Fibroblast of skin of abdomen (primary cell): ENCODE measurements around the gene NOC2L.
"Not testable (repeated sequence)": the region's sequence is repeated elsewhere in the genome, so short reads cannot be mapped to it uniquely, and the experiment has no call there.

ENCODE experiments used
- DNase-seq: peaks from one replicate; pipeline ENCODE4 v3.0.0-alpha.2; 2013

NOC2L gene

DNA sequence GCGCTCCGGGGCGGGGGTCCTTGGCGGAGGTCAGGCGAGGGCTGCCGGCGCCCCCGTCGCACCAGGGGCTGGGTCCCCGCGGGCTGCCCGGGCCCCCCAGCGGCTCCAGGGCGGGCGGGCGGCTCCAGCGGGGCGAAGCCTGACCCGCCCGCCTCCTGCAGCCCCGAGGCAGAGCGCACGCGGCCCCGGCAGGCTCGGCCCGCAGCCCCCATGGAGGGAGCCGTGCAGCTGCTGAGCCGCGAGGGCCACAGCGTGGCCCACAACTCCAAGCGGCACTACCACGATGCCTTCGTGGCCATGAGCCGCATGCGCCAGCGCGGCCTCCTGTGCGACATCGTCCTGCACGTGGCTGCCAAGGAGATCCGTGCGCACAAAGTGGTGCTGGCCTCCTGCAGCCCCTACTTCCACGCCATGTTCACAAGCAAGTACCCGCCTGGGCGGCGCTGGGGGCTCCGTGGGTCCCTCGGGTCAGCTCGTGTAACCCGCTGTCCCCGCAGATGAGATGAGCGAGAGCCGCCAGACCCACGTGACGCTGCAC lies 2.1 kb upstream of the NOC2L start:
- DNase-seq, result no peak

DNA sequence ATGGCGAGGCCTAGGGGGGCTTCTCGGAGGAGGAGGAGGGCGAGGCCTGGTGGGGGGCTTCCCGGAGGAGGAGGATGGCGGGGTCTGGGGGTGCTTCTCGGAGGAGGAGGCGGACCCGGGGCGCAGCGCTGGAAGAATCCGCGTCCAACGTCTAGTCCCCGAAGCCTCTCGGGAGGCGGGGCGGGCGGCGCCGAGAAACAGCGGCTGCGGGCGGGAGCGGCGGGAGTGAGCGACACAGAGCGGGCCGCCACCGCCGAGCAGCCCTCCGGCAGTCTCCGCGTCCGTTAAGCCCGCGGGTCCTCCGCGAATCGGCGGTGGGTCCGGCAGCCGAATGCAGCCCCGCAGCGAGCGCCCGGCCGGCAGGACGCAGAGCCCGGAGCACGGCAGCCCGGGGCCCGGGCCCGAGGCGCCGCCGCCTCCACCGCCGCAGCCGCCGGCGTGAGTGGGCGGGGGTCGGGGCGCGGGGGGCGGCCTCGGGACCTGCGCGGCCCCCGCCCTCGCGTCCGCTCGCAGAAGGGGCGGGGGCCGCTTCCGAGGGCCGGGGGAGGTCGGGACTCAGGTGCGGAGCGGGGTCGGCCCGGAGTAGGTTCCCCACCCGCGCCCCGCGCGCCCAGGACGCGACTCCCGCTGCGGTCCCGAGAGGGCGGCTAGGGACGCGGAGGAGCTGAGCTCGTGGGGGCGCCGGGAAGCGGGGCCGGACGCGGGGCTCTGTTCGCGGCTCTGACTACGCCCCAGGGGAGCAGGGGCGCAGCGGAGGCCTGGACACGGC lies 1.5 kb upstream of the NOC2L start, which contains the start of gene KLHL17:
Gene KLHL17 (plus strand): TSS at position 222 of the 769 bp plus-strand sequence. CDS start 110 bp downstream, at position 332.
- DNase-seq, result peak; percentile 71

DNA sequence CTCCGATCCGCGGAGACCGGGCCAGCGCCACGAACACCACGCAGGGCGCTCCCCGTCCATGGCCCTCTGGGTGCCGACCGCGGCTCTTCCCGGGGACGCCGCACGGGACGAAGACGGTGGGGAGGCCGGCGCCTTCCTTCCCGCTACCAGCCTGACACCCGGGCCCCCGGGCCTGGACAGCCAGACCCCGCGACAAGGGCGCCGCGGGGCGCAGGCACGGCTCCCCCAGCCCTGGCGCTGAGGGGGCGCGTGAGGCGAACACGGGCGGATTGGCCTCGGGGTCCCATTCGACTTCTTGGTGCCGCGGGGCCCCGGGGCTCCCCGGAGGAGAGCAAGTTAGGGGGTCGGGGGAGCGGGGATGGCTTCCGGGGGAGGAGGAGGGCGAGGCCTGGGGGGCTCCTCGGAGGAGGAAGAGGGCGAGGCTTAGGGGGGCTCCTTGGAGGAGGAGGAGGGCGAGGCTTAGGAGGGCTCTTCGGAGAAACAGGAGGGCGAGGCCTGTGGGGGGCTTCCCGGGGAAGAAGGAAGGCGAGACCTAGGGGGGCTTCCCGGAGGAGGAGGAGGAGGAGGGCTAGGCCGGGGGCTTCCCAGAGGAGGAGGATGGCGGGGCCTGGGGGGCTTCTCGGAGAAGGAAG lies 791 bp upstream of the NOC2L start:
- DNase-seq, result no peak

DNA sequence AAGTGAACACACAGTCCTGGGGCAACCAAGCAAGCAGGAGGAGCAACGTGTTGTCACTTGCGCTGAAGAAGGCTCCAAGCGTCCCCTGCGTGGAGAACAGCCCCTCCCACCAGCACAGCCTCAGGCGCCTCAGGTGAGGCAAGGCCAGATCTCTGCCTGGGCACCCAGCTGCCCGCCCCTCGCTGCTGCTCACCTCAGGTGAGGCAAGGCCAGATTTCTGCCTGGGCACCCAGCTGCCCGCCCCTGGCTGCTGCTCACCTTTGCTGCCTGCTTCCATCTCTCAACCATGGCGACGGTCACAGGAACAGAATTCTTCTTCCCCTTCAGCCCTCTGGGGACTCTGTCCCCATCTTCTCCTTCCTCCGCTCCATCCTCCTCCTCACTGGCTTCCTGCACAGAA lies 2.4 kb downstream of the NOC2L start:
- no peak for DNase-seq

DNA sequence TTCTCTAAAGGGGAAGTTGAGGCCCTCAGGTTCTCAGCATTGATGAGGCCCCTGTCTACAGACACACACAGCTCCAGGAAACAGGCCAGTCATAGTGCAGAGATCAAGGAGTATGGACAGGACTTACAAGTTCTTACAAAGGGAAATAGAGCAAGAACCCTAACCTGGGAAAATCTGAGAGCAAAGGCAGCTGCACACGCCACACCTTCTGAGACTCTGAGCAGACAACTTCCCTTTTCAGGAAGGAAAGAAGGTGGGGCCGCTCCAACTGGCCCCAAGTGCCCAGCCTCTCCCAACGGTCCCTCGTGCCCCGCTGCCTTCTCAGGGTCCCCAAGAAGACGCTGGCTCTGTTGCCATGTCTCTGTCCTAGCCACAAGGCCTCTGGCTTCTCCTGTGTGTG lies 3.6 kb downstream of the NOC2L start:
- DNase-seq, result no peak

DNA sequence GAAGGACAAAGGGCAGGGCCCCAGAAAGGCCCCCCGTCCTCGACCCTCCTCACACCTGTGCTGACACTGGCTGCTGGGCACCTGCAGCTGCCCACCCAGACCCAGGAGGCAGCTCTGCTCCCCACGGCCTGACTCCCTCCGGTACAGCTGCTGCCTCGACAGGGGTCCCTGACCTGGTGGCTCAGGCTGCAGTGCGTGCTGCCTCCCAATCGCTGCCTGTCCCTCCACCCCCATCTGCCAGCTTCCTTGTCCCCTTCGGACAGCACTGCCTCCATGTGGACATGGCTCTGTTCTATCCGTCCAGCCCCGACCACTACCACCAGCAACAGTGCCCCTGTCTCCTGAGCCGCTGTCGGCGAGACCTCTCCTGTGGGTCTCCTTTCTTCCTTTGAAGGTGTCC lies 4.1 kb downstream of the NOC2L start:
- no peak for DNase-seq

DNA sequence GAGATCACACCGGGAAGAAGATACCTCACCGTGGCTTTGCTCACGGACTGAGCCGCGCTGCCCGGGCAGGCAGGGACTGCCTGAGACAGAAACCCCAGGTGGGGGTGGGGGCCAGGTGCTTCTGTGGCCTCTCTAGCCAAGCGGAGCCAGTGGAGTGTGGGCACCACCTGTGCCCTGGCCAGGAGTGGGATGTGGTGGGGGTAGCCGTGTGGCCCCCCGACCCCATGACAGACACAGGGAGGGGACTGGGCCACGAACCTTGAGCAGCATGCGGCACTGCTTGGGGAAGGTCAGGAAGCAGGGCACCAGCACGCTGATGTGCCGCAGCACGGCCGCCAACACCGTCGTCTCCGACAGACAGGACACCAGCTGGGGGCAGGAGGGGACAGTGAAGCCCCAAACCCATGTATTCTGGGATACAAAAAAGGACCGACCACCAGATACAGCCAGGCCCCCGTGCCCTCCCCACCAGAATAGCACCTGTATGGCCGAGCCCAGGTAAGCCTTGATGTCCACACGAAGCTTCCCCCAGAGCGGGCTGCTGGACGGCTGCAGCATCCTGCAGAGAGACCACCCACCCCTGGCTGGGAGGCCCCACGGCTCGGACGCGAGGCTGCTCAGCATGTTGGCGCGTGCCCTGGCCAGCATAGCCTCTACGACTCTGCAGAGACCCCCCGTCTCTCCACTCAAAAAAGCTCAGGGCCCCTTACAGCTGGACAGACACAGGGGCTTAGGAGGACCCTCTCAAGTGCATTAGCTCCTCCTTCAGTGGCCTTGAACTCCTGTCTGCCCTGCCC lies 5.3 kb downstream of the NOC2L start:
- no peak for DNase-seq

DNA sequence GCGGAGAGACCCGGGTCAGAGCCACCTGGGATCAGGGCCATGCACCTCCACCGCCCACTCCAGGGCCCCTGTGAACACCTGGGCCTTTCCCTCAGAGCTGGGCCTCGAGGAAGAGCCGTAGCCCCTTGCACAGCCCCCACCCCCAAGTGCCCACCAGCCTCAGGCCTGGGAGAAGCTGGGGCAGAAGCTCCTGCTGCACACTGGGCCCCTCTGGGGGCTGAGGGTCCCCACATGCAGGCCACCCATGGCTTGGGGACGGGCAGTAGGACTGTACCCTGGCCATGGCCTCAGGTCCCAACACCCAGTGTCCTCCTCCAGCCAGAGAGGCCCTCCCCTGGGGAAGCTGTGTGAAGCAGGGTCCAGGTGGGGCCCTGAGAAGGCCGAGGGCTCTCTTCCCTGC lies 6.5 kb downstream of the NOC2L start:
- DNase-seq, result no peak

DNA sequence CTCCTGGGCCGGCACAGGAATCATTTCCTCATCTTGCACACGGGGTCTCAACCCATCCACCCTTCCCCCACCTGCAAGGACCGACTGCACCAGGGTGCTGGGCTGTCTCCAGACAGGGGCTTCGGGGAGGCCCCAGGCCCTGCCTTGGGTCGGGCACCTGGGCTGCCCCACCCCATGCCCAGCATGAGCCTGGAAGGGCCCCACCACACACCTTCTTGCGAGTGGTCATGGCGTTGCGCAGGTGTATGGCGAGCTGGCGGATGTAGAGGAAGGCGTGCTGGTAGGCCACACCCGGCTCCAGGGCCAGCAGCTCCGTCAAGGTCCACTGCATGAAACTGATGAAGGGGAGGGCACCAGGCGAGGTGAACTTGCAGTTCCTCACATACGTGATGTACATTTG lies 6.9 kb downstream of the NOC2L start:
- no peak for DNase-seq

DNA sequence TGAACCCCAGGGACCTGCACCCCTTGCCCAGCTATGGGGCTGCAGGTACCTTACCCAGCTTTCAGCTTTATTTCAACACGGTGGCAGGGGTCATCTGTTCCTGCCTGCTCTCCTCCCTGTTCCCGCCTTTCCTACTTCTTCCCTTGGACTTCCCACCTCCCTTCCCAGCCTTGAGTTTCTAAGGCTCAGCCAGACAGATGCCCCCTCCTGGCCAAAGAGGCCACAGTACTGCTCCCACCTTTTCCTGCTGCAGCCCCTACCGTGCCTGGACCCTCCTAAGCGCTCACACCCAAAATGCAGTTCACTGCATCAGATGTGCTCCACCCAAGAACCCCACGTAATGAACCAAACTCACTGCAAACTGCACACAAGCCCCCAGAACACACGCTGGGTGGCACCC lies 7.7 kb downstream of the NOC2L start:
- no peak for DNase-seq

DNA sequence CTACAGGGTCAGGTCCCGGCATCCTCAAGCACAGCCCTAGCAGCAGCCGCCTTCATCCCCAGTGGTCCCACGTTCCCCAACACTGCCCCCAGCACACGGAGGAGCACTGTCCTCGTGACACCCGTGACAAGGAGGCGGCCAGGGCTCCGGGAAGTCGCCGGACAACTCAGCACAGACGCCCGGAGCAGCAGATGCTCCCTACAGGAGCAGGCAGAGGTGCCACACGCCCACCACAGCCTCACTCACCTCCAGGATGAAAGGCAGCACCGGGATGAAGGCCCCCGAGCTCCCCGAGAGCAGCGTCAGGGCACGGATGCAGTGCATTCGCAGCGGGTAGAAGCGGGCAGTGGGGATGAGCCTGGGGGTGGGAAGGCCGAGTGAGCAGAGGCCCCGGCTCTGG lies 8.2 kb downstream of the NOC2L start:
- DNase-seq, result no peak

DNA sequence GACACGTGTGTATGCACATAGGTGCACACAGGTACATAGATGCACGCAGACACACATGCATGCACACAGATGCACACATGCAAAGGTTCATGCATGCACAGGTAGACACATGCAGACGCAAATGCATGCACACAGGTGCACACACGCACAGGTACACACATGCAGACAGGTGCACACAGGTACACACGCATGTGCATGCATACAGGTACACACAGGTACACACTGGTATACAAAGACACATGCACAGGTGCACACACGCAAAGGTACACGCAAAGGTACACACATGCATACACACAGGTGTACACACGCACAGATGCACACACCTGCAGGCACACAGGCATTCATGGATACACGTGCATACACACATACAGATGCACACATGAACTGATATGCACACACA lies 8.8 kb downstream of the NOC2L start:
- DNase-seq, result no peak

DNA sequence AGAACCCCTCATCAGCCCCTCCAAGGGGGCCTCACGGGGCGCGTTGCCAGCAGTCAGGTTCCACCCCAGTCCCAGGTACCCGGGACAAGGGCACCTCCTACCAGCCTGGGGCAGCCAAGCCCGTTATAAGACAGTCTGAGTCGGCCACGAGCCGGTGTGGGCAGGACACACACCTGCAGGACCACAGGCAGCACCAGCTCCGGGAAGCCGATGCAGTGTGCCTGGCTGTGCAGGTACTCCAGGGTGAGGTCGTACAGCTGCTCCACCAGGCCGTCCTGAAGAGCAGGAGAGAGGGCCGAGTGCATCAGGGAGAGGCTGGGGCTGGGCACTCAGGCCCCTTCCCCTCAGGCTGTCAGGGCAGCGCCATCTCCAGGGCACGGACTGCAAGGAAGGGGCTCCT lies 11.1 kb downstream of the NOC2L start:
- no peak for DNase-seq

DNA sequence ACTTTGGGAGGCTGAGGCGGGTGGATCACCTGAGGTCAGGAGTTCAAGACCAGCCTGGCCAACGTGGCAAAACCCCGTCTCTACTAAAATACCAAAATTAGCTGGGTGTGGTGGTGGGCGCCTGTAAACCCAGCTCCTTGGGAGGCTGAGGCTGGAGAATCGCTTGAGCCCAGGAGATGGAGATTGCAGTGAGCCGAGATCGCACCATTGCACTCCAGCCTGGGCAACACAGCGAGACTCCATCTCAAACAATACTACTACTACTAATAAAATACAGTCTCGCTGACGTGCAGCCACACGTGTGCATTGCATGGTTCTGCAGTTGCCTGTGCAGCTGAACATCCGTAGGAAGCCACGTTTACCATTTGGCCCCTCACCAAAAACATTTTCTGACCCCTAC lies 12.2 kb downstream of the NOC2L start:
- DNase-seq, result not testable (repeated sequence)

DNA sequence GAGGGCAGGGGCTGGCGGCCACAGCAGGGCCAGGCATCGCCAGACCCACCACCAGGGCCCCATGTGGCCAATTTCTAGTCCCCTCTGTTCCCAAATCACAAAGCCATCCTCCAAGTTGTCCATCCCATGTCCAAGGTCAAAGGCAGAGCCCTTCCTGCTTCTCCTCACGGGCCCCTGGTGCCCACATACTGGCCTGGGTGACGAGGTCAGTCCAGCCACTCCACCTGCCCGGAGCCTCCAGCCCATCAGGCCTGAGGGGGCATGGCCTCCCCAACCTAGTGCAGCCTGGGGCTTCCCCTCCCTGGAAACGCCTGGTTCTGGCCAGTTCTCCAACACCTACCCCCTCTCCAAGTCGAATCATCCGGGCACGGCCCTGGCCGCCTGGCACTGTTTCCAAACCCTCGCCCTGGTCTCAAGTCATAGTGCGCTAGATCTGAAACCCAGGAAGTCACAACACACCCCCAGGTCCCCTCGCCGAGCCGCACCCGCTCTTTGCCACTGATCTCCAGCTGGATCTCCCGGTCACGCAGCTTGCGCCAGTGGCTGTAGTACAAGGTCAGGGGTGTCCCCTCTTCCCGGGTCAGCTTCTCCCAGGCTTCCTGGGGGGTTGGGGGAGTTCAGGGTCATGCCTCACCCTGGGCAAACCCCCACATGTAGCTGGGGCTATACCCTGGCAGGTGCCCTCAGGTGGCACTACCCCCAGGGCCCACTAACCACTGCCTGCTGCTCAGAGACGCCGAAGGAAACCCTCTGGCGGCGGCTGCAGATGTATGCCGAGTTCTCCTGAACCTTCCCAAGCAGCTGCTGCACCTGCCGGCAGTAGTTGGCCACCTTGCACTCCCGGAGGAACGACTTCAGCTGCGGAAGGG lies 13.1 kb downstream of the NOC2L start:
- no peak for DNase-seq

DNA sequence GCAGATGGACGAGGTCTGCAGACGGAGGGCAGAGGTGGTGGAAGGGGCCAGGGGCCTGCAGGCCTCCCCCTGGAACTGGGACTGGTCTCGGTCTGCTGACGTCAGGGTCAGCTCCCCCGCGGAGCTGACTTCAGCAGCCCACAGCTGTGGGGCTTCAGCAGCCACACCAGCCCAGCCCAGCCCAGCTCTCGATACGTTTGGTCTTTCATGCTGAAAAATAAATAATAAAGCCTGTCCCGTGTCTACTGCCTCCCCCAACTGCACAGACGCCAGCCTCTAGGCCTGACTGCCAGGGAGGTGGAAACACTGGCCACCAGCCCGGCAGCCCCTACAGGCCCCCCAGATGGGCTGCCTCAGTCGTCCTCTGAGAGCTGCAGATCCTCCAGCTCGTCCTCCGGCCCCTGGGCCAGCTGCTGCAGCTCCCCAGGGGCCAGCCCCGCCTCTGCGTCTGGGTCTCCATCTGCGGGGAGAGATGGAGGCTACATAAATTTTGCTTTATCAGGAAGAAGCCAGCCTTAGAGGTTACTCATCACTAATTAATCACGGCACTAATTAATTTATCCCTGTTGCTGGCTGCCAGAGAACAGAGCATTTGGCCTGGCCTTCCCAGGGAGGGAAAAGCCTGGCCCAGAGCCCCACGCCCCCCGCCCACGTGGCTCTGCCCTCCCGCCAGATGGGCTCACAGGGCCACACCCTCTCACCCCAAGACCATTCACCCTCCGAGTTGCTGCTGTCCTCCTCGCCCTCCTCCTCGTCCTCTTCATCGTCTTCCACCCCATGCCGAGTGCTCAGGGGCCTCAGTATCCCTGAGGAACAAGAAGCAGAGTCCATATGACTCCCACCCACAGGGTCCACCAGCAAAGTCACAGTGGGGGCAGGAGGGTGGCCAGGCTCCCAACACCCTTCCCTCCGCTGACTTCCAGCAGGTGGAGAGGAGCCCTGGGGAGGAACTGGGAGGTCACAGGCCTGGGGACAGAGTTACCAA lies 14.4 kb downstream of the NOC2L start:
- peak; percentile 89 for DNase-seq

DNA sequence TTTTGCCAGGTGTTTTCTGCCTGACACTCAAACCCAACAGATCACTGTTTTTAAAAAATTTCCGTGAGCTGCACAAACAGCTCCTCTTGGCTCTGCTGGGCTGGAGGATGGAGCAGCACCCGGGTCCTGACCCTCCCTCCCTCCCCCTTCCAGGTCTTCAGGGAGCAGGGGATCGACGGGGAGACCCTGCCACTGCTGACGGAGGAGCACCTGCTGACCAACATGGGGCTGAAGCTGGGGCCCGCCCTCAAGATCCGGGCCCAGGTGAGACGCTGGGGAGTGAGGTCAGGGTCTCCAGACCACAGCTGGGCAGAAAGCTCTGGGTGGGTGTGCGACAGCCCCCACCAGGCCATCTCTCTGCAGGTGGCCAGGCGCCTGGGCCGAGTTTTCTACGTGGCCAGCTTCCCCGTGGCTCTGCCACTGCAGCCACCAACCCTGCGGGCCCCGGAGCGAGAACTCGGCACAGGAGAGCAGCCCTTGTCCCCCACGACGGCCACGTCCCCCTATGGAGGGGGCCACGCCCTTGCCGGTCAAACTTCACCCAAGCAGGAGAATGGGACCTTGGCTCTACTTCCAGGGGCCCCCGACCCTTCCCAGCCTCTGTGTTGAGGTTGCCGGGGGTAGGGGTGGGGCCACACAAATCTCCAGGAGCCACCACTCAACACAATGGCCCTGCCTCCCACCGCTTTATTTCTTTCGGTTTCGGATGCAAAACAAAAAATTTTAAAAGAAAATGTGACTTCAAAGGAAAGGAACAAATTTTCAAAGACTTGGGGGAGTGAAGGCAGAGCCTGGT lies 15.3 kb downstream of the NOC2L start:
- no peak for DNase-seq

DNA sequence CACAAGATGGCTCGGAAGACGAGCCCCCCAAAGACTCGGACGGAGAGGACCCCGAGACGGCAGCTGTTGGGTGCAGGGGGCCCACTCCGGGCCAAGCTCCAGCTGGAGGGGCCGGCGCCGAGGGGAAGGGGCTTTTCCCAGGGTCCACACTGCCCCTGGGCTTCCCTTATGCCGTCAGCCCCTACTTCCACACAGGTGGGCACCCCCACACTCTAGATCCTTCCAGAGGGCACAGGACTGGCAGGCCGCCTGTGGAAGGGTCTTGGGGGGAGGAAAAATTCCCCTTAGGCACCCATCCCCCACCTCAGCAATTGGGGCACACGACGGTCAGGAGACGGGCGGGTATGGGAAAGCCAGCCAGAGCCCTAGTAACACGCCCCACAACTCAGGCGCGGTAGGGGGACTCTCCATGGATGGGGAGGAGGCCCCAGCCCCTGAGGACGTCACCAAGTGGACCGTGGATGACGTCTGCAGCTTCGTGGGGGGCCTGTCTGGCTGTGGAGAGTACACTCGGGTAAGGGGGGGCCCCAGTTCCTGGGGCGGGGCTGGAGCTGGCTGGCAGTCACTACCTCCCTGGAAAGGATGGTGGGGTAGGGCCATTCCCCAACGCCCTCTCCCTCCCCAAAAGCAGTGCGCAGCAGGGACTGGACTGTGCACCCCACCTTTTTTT lies 16.1 kb downstream of the NOC2L start:
- peak; percentile 88 for DNase-seq

DNA sequence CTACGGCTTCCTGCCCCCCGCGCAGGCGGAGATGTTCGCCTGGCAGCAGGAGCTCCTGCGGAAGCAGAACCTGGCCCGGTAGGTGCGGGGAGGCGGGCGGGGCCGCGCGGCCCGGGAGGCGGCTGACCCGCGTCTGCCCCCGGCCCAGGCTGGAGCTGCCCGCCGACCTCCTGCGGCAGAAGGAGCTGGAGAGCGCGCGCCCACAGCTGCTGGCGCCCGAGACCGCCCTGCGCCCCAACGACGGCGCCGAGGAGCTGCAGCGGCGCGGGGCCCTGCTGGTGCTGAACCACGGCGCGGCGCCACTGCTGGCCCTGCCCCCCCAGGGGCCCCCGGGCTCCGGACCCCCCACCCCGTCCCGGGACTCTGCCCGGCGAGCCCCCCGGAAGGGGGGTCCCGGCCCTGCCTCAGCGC lies 16.6 kb downstream of the NOC2L start:
- no peak for DNase-seq
